HG03103 (cell line): ENCODE results near the gene ROBO2.
"Not testable (repeated sequence)": the region's sequence is repeated elsewhere in the genome, so short reads cannot be mapped to it uniquely, and the experiment has no call there.

Experiments
- ATAC-seq: cut with Tn5 transposase; IDR thresholded peaks from one replicate; pipeline ENCODE4 v1.9.1; 2021; ENCODE audit warnings: low read depth; ENCODE audit not compliant: unreplicated experiment

Gene ROBO2

GRCh38 chr3:77381431-77381830, 341.5 kb downstream of the ROBO2 start:
- no peak for ATAC-seq

- no peak for ATAC-seq
These were observed 352.3 kb downstream of the ROBO2 start for GRCh38 chr3:77392181-77392580.

GRCh38 chr3:77394046-77394445, 354.1 kb downstream of the ROBO2 start:
- no peak for ATAC-seq

- no peak for ATAC-seq
These were observed 365.0 kb downstream of the ROBO2 start for GRCh38 chr3:77404871-77405270.

GRCh38 chr3:77407441-77407840, 367.5 kb downstream of the ROBO2 start:
- no peak for ATAC-seq

- ATAC-seq = not testable (repeated sequence)
These were observed 370.4 kb downstream of the ROBO2 start for GRCh38 chr3:77410334-77410733.

GRCh38 chr3:77411334-77411733, 371.4 kb downstream of the ROBO2 start:
- ATAC-seq = no peak

GRCh38 chr3:77412021-77412438, 372.1 kb downstream of the ROBO2 start:
- no peak for ATAC-seq

GRCh38 chr3:77412584-77412983, 372.7 kb downstream of the ROBO2 start:
- ATAC-seq = no peak

GRCh38 chr3:77414881-77415280, 375.0 kb downstream of the ROBO2 start:
- ATAC-seq = no peak

GRCh38 chr3:77420336-77420735, 380.4 kb downstream of the ROBO2 start:
- ATAC-seq = no peak

GRCh38 chr3:77421916-77422315, 382.0 kb downstream of the ROBO2 start:
- ATAC-seq = no peak

- no peak for ATAC-seq
These were observed 386.6 kb downstream of the ROBO2 start for GRCh38 chr3:77426531-77426930.

GRCh38 chr3:77427528-77427927, 387.6 kb downstream of the ROBO2 start:
- ATAC-seq = no peak

- no peak for ATAC-seq
These were observed 397.0 kb downstream of the ROBO2 start for GRCh38 chr3:77436908-77437307.

GRCh38 chr3:77446084-77446483, 406.2 kb downstream of the ROBO2 start:
- ATAC-seq = no peak

- no peak for ATAC-seq
These were observed 406.9 kb downstream of the ROBO2 start for GRCh38 chr3:77446761-77447160.

GRCh38 chr3:77449459-77450350, 409.8 kb downstream of the ROBO2 start:
- ATAC-seq = no peak

- ATAC-seq = no peak
These were observed 416.5 kb downstream of the ROBO2 start for GRCh38 chr3:77456431-77456830.

GRCh38 chr3:77456906-77457305, 417.0 kb downstream of the ROBO2 start:
- no peak for ATAC-seq

- ATAC-seq = no peak
These were observed 420.0 kb downstream of the ROBO2 start for GRCh38 chr3:77459926-77460325.

- ATAC-seq = no peak
These were observed 420.4 kb downstream of the ROBO2 start for GRCh38 chr3:77460326-77460725.
